Panc1 (cell line): ENCODE results near the gene LDLRAD4. TPM values are rescaled to one million over a fixed set of nuclear protein-coding genes. Genes with fewer than 3 reads are reported as not detected.

Experiments
- ATAC-seq: fragments of 200-7000 bp; cut with Tn5 transposase; 2 replicates; pipeline ENCODE4 v1.9.1; 2020; ENCODE audit warnings: mild to moderate bottlenecking, moderate library complexity
- BruUV-seq: library from RNA; stranded (reverse); fragments of 400-500 nt; replicated peaks from 2 replicates; lab custom pipeline; 2021; lab: Mats Ljungman, UMichigan
- CTCF ChIA-PET: fragments of 300-600 bp; sonication (Branson Sonifier 250); formaldehyde crosslinking; loops from one replicate; lab custom pipeline; 2022; ENCODE audit warnings: antibody characterized with exemption; lab: Charles Lee
- POLR2A ChIA-PET: fragments of 300-600 bp; sonication (Branson Sonifier 250); formaldehyde crosslinking; loops from one replicate; lab custom pipeline; 2022; ENCODE audit warnings: antibody characterized with exemption; lab: Charles Lee
- DNase-seq: peaks from one replicate; pipeline ENCODE4 v3.0.0-alpha.2; 2010; ENCODE audit warnings: low read depth, low spot score
- H3K27ac ChIP-seq: 2 replicates; pipeline ENCODE4 v1.5.1; 2011; ENCODE audit warnings: mild to moderate bottlenecking, low read length, inconsistent platforms
- H3K27me3 ChIP-seq: fragments of 200-500 bp; sonication (Bioruptor generic); 2 replicates; pipeline ENCODE4 v1.6.0; 2014; ENCODE audit warnings: low read length, inconsistent platforms; ENCODE audit not compliant: control insufficient read depth, insufficient read depth
- H3K36me3 ChIP-seq: fragments of 200-500 bp; sonication (Bioruptor generic); 2 replicates; pipeline ENCODE4 v1.5.1; 2014; ENCODE audit warnings: inconsistent platforms, mild to moderate bottlenecking, low read length, moderate library complexity; ENCODE audit not compliant: control insufficient read depth, insufficient read depth
- H3K4me1 ChIP-seq: 2 replicates; pipeline ENCODE4 v1.5.1; 2011; ENCODE audit warnings: inconsistent platforms, mild to moderate bottlenecking, low read length, moderate library complexity; ENCODE audit not compliant: control insufficient read depth, insufficient read depth
- H3K4me3 ChIP-seq, 2 experiments: 2 replicates each; pipeline ENCODE4 v1.5.1; 2011 to 2012; ENCODE audit warnings: low read depth in 2 of 2, low read length in 2 of 2, mild to moderate bottlenecking in 2 of 2, inconsistent platforms in 1 of 2, moderate library complexity in 1 of 2
- H3K9me3 ChIP-seq: fragments of 200-500 bp; sonication (Bioruptor generic); 2 replicates; pipeline ENCODE4 v1.5.1; 2014; ENCODE audit warnings: low read depth, mild to moderate bottlenecking, inconsistent platforms, low read length, moderate library complexity; ENCODE audit not compliant: control insufficient read depth, insufficient read depth
- CTCF ChIP-seq: fragments of 450-650 bp; IDR thresholded peaks from 2 replicates; pipeline ENCODE4 v1.5.1; 2017; ENCODE audit warnings: mild to moderate bottlenecking
- POLR2AphosphoS5 ChIP-seq: IDR thresholded peaks from 2 replicates; pipeline ENCODE4 v1.6.1; 2012; ENCODE audit warnings: mild to moderate bottlenecking, low read depth, low read length, moderate library complexity
- SIN3A ChIP-seq: IDR thresholded peaks from 2 replicates; pipeline ENCODE4 v1.6.1; 2012; ENCODE audit warnings: low read depth, mild to moderate bottlenecking, low read length, moderate library complexity, borderline replicate concordance; ENCODE audit not compliant: insufficient read depth
- TCF7L2 ChIP-seq: IDR thresholded peaks from 2 replicates; pipeline ENCODE4 v1.6.1; 2011; ENCODE audit warnings: mild to moderate bottlenecking, low read depth, low read length, inconsistent platforms
- in situ Hi-C: cut with HindIII; loops from 2 replicates; pipeline ENCODE4 v1.10.0; 2016; ENCODE audit warnings: low sequenced_read_pairs, low pct_unique_long_range_greater_than_20kb
- intact Hi-C: fragments of 100-400 bp; cut with micrococcal nuclease; formaldehyde crosslinking; loops from one replicate; pipeline ENCODE4 v1.10.0; 2022; ENCODE audit not compliant: unreplicated experiment
- total RNA-seq: library from RNA; stranded (reverse); gene quantifications from one replicate; pipeline ENCODE4 v1.2.1, GENCODE V29; 2021; ENCODE audit not compliant: unreplicated experiment
- TF ChIP-seq, protein P1 (sequence below), 2 experiments: IDR thresholded peaks; 2 replicates each; pipeline ENCODE4 v1.6.1; 2011 to 2012; ENCODE audit warnings: low read depth in 2 of 2, control low read depth in 1 of 2, low read length in 1 of 2, mild to moderate bottlenecking in 1 of 2, moderate library complexity in 1 of 2; ENCODE audit not compliant: insufficient read depth in 1 of 2

Gene LDLRAD4
- total RNA-seq, 1 experiment from 2014 or later, result 0.28 TPM

- Histone ChIP-seq H3K27me3 (no peaks in the 10 kb centered on the region), H3K4me1 (no peaks in the 10 kb centered on the region), H3K9me3 (no peaks in the 10 kb centered on the region), H3K4me3 (no peak overlapping the region), H3K27ac (no peak overlapping the region), H3K36me3 (no peaks in the 10 kb centered on the region)
- DNase-seq (no peak), ATAC-seq (no peak)
- intact Hi-C loops, result no loop called here
- TF ChIP-seq SIN3A (no peak), CTCF (no peak), TCF7L2 (no peak)
- TF ChIP-seq, protein P1, sequence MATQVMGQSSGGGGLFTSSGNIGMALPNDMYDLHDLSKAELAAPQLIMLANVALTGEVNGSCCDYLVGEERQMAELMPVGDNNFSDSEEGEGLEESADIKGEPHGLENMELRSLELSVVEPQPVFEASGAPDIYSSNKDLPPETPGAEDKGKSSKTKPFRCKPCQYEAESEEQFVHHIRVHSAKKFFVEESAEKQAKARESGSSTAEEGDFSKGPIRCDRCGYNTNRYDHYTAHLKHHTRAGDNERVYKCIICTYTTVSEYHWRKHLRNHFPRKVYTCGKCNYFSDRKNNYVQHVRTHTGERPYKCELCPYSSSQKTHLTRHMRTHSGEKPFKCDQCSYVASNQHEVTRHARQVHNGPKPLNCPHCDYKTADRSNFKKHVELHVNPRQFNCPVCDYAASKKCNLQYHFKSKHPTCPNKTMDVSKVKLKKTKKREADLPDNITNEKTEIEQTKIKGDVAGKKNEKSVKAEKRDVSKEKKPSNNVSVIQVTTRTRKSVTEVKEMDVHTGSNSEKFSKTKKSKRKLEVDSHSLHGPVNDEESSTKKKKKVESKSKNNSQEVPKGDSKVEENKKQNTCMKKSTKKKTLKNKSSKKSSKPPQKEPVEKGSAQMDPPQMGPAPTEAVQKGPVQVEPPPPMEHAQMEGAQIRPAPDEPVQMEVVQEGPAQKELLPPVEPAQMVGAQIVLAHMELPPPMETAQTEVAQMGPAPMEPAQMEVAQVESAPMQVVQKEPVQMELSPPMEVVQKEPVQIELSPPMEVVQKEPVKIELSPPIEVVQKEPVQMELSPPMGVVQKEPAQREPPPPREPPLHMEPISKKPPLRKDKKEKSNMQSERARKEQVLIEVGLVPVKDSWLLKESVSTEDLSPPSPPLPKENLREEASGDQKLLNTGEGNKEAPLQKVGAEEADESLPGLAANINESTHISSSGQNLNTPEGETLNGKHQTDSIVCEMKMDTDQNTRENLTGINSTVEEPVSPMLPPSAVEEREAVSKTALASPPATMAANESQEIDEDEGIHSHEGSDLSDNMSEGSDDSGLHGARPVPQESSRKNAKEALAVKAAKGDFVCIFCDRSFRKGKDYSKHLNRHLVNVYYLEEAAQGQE (IDR thresholded peaks at IDR 0.05; ENCODE audit: insufficient read depth in 1 of 2, low read depth in 2 of 2, low read length in 1 of 2), result no peak
- in situ Hi-C loops, result no loop called here
- POLR2A ChIA-PET, result no interaction called here
- no TSS peak for BruUV-seq
- CTCF ChIA-PET, result no interaction called here
Observed at GRCh38 chr18:13269521-13270011, 51.0 kb downstream of the LDLRAD4 start.

DNA sequence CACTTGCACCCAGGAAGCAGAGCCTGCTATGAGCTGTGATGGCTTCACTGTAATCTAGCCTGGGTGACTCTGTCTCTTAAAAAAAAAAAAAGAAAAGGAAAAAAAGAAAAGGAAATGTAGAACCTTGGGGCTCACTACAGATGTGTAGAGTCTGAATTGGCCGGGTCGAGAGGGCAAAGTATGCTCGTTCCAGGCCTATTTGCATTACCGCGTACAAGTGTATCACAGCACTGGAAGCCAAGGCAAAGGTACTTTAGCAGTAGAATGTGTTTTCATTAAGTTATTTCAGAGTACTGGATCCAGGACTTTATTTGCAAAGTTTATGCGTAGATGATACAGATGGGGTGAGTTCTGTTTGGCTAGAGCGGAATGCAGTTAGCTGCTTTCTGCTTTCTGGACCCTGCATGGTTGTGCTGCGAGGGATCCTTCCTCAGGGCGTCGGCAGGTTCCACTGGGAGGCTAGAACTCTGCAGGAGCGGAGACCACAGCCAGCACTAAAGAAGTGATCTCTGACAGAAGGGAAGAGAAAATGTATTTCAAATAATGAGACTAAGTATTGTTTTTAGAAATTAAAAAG lies 51.8 kb downstream of the LDLRAD4 start:
- ChIA-PET POLR2A (no interaction called here), CTCF (no interaction called here)
- DNase-seq, result no peak
- no peaks in the 10 kb centered on the region for H3K4me1 ChIP-seq
- ATAC-seq, result no peak
- TF ChIP-seq POLR2AphosphoS5 (no peak), SIN3A (no peak), TCF7L2 (no peak), CTCF (no peak)
- TF ChIP-seq, protein P1 (IDR thresholded peaks at IDR 0.05; ENCODE audit: insufficient read depth in 1 of 2, low read depth in 2 of 2, low read length in 1 of 2), result no peak
- no peak overlapping the region for H3K27ac ChIP-seq
- H3K9me3 ChIP-seq, result no peaks in the 10 kb centered on the region
- in situ Hi-C loops (no loop called here), intact Hi-C loops (no loop called here)
- no peak overlapping the region for H3K4me3 ChIP-seq
- no peaks in the 10 kb centered on the region for H3K36me3 ChIP-seq
- BruUV-seq, result no TSS peak
- H3K27me3 ChIP-seq, result no peaks in the 10 kb centered on the region
